ENCODE data around the gene GAST.

GRCh38 chr17:41728056-41728455 is 15.9 kb downstream of the GAST start:
- TF ChIP-seq POLR2A (conservative IDR thresholded peaks at IDR 0.05) (no peak), ZNF324 (CRISPR knock-in tag; IDR thresholded peaks at IDR 0.05) (no peak), EP300 (IDR thresholded peaks at IDR 0.05; ENCODE audit: low read length) (no peak)
